WTC11 (cell line): ENCODE measurements around the gene F8. TPM values are rescaled to one million over a fixed set of nuclear protein-coding genes. Genes with fewer than 3 reads are reported as not detected.

Source experiments
- ATAC-seq: fragments of 200-7000 bp; cut with Tn5 transposase; 2 replicates; pipeline ENCODE4 v1.10.0; 2021; ENCODE audit warnings: mild to moderate bottlenecking, moderate library complexity
- CTCF ChIA-PET: fragments of 300-600 bp; sonication (Branson Sonifier 250); formaldehyde crosslinking; loops from one replicate; lab custom pipeline; 2021; ENCODE audit warnings: antibody characterized with exemption; lab: Charles Lee
- POLR2A ChIA-PET: fragments of 350-600 bp; sonication (Branson Sonifier 250); formaldehyde crosslinking; loops from one replicate; lab custom pipeline; 2021; ENCODE audit warnings: antibody characterized with exemption; lab: Charles Lee
- DNase-seq: peaks from one replicate; pipeline ENCODE4 v3.0.0; 2021; ENCODE audit warnings: low spot score
- H3K27ac Mint-ChIP-seq: 2 replicates; pipeline ENCODE4 v1.8.0; 2021; ENCODE audit warnings: mixed read lengths
- H3K27me3 Mint-ChIP-seq: 2 replicates; pipeline ENCODE4 v1.8.0; 2021; ENCODE audit warnings: low read depth, mild to moderate bottlenecking, moderate library complexity, mixed read lengths
- H3K36me3 Mint-ChIP-seq: 2 replicates; pipeline ENCODE4 v1.8.0; 2021; ENCODE audit warnings: mixed read lengths
- H3K4me1 Mint-ChIP-seq: 2 replicates; pipeline ENCODE4 v1.8.0; 2022; ENCODE audit warnings: mixed read lengths
- H3K4me3 Mint-ChIP-seq: 2 replicates; pipeline ENCODE4 v1.8.0; 2021; ENCODE audit warnings: mild to moderate bottlenecking, moderate library complexity, mixed read lengths
- H3K9me3 Mint-ChIP-seq: 2 replicates; pipeline ENCODE4 v1.8.0; 2021; ENCODE audit warnings: mixed read lengths
- E2F5 ChIP-seq: sonication (generic); formaldehyde crosslinking; IDR thresholded peaks from 2 replicates; pipeline ENCODE4 v1.8.1; 2022; ENCODE audit warnings: mild to moderate bottlenecking, moderate library complexity, missing genetic modification reagents
- ELF4 ChIP-seq: sonication (generic); formaldehyde crosslinking; IDR thresholded peaks from 2 replicates; pipeline ENCODE4 v1.8.1; 2022; ENCODE audit warnings: low read depth, mild to moderate bottlenecking, moderate library complexity, missing genetic modification reagents
- FOXK1 ChIP-seq: sonication (generic); formaldehyde crosslinking; IDR thresholded peaks from 2 replicates; pipeline ENCODE4 v1.8.0; 2022; ENCODE audit warnings: mild to moderate bottlenecking, moderate library complexity, missing genetic modification reagents
- MAX ChIP-seq: sonication (generic); formaldehyde crosslinking; IDR thresholded peaks from 2 replicates; pipeline ENCODE4 v1.8.0; 2022; ENCODE audit warnings: mild to moderate bottlenecking, missing genetic modification reagents
- NR3C1 ChIP-seq: sonication (generic); formaldehyde crosslinking; conservative IDR thresholded peaks from 2 replicates; pipeline ENCODE4 v1.8.1; 2023; ENCODE audit warnings: low read depth, mild to moderate bottlenecking, missing genetic modification reagents
- PRDM15 ChIP-seq: sonication (generic); formaldehyde crosslinking; IDR thresholded peaks from 2 replicates; pipeline ENCODE4 v1.8.0; 2022; ENCODE audit warnings: missing genetic modification reagents
- USF2 ChIP-seq: sonication (generic); formaldehyde crosslinking; IDR thresholded peaks from 2 replicates; pipeline ENCODE4 v1.8.1; 2023; ENCODE audit warnings: mild to moderate bottlenecking, missing genetic modification reagents, moderate library complexity
- ZNF263 ChIP-seq: sonication (generic); formaldehyde crosslinking; IDR thresholded peaks from 2 replicates; pipeline ENCODE4 v1.8.1; 2022; ENCODE audit warnings: low read depth, mild to moderate bottlenecking, moderate library complexity, missing genetic modification reagents
- ZNF416 ChIP-seq: fragments of 250-450 bp; sonication (Bioruptor Pico); IDR thresholded peaks from 2 replicates; pipeline ENCODE4 v1.9.0; 2021; ENCODE audit warnings: mild to moderate bottlenecking, inconsistent platforms
- ZNF423 ChIP-seq: fragments of 250-450 bp; sonication (Bioruptor Pico); IDR thresholded peaks from 2 replicates; pipeline ENCODE4 v2.1.2; 2022; ENCODE audit warnings: mild to moderate bottlenecking, moderate library complexity
- total RNA-seq: library from RNA; stranded (reverse); gene quantifications from 3 replicates; pipeline ENCODE4 v1.2.3, GENCODE V29; 2021
- TF ChIP-seq, protein P1 (sequence below): sonication (generic); formaldehyde crosslinking; IDR thresholded peaks from 2 replicates; pipeline ENCODE4 v1.8.1; 2023; ENCODE audit warnings: mild to moderate bottlenecking, missing genetic modification reagents
- TF ChIP-seq, protein P2 (sequence below): sonication (generic); formaldehyde crosslinking; IDR thresholded peaks from 2 replicates; pipeline ENCODE4 v1.8.0; 2022; ENCODE audit warnings: mild to moderate bottlenecking, missing genetic modification reagents
- TF ChIP-seq, protein P3 (sequence below): sonication (generic); formaldehyde crosslinking; IDR thresholded peaks from 2 replicates; pipeline ENCODE4 v1.8.1; 2023; ENCODE audit warnings: mild to moderate bottlenecking, missing genetic modification reagents, borderline replicate concordance

Gene F8
- total RNA-seq, 1 experiment from 2014 or later: 1.6 TPM

DNA sequence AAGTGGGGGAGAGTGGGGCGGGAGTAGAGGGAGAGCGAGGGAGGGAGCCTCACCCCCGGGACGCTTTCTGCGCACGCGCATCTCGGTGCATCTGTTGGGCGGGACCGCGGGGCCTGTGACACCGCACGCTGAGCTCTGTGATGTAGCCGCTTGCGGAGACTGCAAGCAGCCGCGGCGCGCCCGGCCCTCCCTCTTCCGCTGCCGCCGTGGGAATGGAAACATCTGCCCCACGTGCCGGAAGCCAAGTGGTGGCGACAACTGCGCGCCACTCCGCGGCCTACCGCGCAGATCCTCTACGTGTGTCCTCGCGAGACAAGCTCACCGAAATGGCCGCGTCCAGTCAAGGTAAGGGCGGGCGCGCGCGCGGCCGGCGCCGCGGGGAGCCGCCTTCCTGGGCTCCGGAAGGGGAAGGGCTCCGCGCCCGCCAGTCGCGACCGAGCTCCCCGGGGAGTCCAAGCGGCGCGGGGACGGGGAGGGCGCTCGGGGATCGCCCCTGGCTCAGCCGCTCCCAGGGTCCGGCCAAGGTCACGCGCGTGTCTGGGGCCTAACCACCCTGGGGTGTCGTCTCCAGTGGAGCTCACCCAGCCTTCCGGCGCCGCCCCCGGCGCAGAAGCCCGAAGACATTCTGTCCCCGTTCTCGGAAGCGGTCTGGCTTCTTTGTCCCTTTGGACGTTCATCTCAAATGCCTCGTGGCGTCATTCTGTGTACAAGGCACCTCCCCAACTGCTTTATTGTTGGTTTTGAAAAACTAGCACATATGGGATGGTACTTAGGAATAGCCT lies 4.4 kb upstream of the F8 start, which contains the start of gene FUNDC2:
TSS of gene FUNDC2 (plus strand) at position 118 of the 782 bp plus-strand sequence. CDS start at position 213, 95 bp downstream.
- peak within 1 kb of the TSS; percentile 84 for H3K4me3 Mint-ChIP-seq
- DNase-seq (peak; percentile 83), ATAC-seq (peak; percentile 84)
- H3K9me3 Mint-ChIP-seq: no peaks in the 10 kb centered on the region
- peaks cover 13% of the 10 kb centered on the region for H3K4me1 Mint-ChIP-seq
- no peaks in the 10 kb centered on the region for H3K36me3 Mint-ChIP-seq
- CTCF ChIA-PET: interaction anchor here (1.0 kb wide), 2 partner anchors 22 to 109 kb away, joined by 4 read pairs; no protein-coding TSS in a partner anchor
- POLR2A ChIA-PET: interaction anchor here (0.8 kb wide), 1 partner anchor 10 kb away, joined by 4 read pairs; no protein-coding TSS in a partner anchor
- H3K27me3 Mint-ChIP-seq: no peaks in the 10 kb centered on the region
- H3K27ac Mint-ChIP-seq: peak within 1 kb of the TSS; percentile 89
- TF ChIP-seq ELF4 (CRISPR knock-in tag) (peak; percentile 54; the same call in 1 of the 2 replicates), MAX (CRISPR knock-in tag) (0 out of 2 replicates have a peak, but pooled peaks have one; percentile 37), USF2 (CRISPR knock-in tag) (peak; percentile 73), E2F5 (0 out of 2 replicates have a peak, but pooled peaks have one; percentile 42), ZNF263 (CRISPR knock-in tag) (no peak), FOXK1 (peak; percentile 86), ZNF416 (CRISPR knock-in tag) (no peak), ZNF423 (CRISPR knock-in tag) (peak; percentile 79), PRDM15 (CRISPR knock-in tag) (no peak), NR3C1 (CRISPR knock-in tag) (no peak)
- TF ChIP-seq, protein P1, sequence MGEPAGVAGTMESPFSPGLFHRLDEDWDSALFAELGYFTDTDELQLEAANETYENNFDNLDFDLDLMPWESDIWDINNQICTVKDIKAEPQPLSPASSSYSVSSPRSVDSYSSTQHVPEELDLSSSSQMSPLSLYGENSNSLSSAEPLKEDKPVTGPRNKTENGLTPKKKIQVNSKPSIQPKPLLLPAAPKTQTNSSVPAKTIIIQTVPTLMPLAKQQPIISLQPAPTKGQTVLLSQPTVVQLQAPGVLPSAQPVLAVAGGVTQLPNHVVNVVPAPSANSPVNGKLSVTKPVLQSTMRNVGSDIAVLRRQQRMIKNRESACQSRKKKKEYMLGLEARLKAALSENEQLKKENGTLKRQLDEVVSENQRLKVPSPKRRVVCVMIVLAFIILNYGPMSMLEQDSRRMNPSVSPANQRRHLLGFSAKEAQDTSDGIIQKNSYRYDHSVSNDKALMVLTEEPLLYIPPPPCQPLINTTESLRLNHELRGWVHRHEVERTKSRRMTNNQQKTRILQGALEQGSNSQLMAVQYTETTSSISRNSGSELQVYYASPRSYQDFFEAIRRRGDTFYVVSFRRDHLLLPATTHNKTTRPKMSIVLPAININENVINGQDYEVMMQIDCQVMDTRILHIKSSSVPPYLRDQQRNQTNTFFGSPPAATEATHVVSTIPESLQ (CRISPR knock-in tag): no peak
- TF ChIP-seq, protein P2, sequence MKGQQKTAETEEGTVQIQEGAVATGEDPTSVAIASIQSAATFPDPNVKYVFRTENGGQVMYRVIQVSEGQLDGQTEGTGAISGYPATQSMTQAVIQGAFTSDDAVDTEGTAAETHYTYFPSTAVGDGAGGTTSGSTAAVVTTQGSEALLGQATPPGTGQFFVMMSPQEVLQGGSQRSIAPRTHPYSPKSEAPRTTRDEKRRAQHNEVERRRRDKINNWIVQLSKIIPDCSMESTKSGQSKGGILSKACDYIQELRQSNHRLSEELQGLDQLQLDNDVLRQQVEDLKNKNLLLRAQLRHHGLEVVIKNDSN: peak; percentile 67; the same call in 1 of the 2 replicates
- TF ChIP-seq, protein P3, sequence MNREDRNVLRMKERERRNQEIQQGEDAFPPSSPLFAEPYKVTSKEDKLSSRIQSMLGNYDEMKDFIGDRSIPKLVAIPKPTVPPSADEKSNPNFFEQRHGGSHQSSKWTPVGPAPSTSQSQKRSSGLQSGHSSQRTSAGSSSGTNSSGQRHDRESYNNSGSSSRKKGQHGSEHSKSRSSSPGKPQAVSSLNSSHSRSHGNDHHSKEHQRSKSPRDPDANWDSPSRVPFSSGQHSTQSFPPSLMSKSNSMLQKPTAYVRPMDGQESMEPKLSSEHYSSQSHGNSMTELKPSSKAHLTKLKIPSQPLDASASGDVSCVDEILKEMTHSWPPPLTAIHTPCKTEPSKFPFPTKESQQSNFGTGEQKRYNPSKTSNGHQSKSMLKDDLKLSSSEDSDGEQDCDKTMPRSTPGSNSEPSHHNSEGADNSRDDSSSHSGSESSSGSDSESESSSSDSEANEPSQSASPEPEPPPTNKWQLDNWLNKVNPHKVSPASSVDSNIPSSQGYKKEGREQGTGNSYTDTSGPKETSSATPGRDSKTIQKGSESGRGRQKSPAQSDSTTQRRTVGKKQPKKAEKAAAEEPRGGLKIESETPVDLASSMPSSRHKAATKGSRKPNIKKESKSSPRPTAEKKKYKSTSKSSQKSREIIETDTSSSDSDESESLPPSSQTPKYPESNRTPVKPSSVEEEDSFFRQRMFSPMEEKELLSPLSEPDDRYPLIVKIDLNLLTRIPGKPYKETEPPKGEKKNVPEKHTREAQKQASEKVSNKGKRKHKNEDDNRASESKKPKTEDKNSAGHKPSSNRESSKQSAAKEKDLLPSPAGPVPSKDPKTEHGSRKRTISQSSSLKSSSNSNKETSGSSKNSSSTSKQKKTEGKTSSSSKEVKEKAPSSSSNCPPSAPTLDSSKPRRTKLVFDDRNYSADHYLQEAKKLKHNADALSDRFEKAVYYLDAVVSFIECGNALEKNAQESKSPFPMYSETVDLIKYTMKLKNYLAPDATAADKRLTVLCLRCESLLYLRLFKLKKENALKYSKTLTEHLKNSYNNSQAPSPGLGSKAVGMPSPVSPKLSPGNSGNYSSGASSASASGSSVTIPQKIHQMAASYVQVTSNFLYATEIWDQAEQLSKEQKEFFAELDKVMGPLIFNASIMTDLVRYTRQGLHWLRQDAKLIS (CRISPR knock-in tag): no peak
